HG03280 (cell line): Measurements from ENCODE around the gene MSX1.

ENCODE experiments used
- ATAC-seq: cut with Tn5 transposase; IDR thresholded peaks from one replicate; pipeline ENCODE4 v1.9.1; 2021; ENCODE audit warnings: mild to moderate bottlenecking, moderate library complexity; ENCODE audit not compliant: unreplicated experiment

Gene MSX1

DNA sequence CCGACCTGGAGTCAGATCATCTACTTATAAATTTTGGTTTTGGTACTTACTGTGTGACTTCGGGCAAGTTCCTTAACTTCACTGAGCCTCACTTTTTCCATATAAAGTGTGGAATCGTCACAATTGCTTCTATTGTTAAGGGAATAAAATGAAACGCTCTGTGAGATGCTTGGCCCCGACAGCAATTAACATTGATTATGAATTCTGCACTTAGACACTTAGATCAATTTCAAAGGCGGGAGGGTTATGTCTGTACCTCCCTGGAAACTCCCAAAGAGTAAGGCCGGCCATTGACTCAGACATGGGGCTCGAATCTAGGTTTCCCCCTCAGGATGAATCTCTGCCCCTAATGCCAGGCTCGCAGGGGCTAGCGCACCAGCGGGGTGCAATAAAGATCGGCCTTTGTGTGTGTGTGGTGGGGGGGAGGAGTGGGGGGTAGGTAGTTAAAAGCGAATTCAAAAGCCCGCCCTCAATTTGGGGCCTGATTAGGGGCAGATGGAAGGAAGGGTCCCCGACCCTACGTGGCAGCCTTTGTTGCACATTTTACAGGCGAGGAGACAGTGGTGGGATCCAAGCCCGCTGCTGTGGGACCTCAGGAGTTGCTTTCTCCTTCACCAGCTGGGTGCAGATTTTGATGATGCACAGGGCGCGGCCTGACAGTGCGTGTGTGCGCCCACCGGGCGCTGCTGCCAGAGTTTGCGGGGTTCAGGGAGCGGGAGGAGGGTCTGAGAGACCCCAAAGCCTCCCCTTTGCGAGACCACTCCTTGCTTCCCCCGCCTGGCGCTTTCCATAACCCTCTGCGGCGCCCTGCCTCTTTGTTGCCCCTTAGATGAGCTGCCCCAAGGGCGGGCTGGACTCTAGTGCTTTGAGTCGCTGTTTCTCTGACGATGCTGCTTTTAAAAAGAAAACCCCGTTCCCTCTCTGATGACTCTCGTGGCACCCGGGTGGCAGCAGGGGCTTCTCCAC lies 9.6 kb downstream of the MSX1 start:
- no peak for ATAC-seq

DNA sequence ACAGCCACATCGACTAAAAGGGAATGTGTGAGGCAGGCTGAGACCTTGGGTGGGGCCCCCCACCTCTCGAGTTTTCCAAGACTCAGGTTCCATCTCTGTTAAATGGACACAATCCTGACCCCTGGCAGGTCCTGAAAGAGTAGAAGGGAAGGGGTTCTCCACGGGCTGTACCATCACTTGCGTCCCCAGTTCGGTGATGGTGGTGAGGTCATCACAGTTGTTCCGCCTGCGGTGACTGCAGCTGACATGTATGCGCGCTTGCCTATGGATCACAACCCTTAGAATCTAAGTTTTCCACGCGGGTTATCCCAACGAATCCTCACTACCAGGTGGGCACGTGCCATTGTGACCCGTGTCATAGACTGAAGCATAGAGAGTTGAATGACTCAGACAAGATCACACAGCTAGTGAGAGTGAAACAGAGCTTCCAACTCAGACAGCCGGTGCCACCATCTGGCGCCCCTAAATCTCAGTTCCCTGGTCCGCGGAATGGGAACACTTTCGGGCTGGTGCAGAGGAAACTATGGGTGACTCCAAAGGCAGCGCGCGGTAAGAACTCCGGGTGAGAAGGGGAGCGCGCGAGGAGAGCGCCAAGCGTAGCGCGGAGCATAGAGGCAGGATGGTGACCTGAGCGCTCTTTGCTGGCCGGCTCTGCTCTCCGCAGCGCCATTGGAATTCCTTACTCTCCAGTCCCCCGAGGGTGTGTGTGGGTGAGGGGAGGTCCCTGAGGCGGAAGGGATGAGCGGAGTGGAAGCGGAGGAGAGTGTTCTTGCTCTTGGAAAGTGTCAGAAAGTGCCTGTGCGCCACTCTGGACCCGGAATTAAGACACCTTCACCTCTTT lies 10.5 kb downstream of the MSX1 start:
- ATAC-seq = no peak

DNA sequence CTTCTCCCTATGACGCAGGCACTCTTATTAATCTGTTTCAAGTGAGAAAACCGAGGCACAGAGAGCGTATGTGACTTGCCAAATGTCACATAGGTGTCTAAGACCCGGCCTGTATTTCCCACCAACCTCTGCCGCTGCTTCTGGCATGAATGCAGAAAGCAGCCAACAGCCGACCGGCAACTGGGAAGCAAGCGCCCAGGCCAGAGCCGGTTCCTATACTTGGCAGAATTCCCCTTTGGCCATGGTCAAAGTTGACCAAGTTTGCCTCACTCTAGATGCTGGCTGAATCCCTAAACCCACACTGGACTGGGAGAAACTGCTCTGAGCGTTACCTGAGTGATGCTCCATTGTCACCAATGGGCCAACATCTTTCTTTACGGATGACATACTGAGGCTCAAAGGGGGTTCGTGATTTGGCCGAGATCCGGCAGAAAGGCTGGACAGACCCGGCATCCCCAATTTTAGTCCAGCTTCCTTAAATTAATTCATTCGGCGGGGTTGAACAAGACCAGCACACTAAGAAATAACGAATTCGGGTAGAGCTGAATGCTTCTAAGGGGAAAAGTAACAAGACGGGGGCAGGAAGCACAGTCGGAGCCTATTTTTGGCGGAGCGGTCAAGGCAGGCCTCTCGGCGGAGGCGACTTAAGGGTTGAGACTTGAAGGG lies 11.2 kb downstream of the MSX1 start:
- ATAC-seq = no peak

DNA sequence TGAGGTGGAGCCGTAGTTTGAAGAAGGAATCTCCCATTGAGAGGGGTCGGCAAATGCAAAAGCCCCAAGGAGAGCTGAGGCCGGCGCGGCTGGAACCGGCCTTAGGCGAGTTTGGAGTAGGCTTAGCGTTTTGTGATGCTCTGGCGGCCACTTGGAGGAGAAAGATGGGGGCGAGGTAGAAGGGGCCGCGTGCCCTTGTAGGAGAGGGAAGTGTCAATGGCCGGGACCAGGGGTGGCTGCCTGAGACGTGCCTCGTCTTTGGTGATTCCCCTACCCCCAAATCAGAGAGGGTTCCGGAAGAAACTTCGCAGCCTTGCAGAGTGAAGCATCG lies 11.7 kb downstream of the MSX1 start:
- ATAC-seq = no peak

- ATAC-seq = no peak
These were observed 12.3 kb downstream of the MSX1 start for GRCh38 chr4:4871573-4872313.

GRCh38 chr4:4872314-4872903 lies 12.9 kb downstream of the MSX1 start:
- ATAC-seq = no peak

GRCh38 chr4:4873203-4873602 lies 13.7 kb downstream of the MSX1 start:
- no peak for ATAC-seq

DNA sequence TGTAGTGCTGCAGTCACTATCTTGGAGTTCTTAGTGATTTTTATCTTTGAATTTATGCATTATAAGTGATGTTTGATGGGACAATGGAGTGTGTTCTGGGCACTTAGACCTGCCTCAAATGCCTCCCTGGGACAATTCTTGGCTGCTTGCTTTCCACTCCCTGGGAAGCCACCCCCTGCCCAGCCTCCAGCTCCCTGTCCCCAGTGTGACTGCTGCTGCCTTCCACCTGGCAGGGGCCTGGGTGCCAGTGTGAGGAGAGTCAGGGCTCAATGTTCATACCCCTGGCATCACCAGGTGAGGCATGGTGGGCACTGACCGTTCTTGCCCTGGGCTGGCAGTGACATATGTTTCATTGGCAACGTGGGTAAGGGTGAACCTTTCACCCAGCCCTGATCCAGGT lies 14.8 kb downstream of the MSX1 start:
- ATAC-seq = no peak

DNA sequence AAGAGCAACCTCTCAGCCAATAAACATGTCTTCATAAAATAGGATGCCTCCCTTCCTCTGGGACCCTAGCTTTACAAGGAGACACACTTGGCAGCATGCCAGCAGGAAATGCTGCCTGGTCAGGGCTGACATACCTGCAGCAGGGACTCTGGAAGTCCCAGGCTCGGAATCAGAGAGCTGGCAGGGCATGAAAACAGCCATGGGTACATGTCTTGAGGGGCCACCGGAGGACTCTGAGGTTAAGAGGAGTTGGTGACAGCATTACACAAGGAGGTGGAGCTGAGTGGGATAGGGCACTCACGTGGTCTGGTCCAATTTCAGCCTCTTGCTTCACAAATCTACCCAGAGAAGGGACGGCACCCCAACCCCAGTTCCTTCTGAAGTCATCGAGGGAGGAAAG lies 15.7 kb downstream of the MSX1 start:
- no peak for ATAC-seq

DNA sequence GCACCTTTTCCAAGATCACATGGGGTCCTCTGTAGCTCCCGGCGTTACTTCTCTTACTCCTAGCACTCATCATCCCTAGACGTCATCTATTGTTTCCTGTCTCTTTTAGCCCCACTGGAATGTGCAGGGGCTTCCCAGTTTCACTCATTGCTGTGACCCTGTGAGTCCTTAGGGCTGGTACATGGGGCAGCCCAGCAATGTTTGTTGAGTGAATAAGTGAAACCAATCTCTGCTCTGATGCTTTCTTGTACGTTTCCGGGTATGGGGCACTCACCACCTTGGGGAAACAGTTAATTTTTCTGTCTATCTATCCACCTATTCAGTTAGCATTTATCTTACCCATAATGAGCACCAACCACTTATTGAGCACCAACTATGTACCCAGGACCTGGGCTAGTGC lies 16.1 kb downstream of the MSX1 start:
- no peak for ATAC-seq

DNA sequence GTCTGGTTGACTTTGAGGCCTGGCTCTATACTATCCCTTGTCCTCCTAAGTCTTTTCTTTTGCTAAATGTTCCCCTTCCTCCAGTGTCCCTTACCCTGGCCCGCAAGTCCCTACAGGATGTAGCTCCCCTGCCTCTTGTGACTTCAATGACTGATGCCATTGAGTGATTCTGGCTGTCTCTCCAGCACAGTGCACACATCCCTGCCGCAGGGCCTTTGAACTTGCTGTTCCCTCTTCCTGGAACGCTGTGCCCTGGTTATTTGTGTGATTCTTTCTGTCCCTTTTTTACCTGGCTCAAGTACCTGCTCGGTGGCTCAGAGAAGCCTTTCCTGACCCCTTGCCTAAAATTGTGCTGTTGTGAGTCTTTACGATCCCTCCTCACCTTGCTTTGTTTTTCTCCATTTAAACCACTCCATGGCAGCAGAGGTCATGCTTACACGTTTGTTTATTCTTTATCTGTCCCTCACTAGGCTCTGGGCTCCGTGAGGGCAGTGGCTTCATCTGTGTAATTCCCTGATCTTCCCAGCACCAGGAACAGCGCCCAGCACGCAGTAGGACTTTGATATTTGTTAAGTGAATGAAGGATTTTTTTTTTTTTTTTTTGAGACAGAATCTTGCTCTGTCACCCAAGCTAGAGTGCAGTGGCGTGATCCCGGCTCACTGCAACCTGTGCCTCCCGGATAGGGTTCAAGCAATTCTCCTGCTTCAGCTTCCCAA lies 17.6 kb downstream of the MSX1 start:
- no peak for ATAC-seq

- no peak for ATAC-seq
These were observed 21.0 kb downstream of the MSX1 start for GRCh38 chr4:4880492-4880891.

- ATAC-seq = no peak
These were observed 22.0 kb downstream of the MSX1 start for GRCh38 chr4:4881432-4881831.

DNA sequence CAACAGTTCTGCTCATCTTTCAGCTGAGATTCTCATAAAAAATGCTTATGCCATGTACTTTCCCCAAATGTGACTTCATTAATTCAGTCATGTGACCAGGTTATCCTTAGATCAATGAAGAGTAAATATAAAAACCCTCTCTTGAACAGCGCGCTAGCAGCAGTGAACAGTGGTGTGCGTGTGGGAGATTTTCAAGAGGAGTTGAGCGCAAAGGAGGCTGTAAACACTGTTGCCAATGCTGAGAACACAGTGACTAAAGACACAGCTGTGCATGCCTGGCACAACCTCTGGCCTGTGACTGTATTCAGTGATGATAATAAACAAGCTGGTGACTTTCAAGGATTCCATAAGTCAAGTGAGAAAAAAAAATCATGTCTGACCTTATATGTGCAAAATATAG lies 25.1 kb downstream of the MSX1 start:
- no peak for ATAC-seq

- no peak for ATAC-seq
These were observed 28.0 kb downstream of the MSX1 start for GRCh38 chr4:4887426-4887825.

- no peak for ATAC-seq
These were observed 29.2 kb downstream of the MSX1 start for GRCh38 chr4:4888695-4889094.

- no peak for ATAC-seq
These were observed 30.3 kb downstream of the MSX1 start for GRCh38 chr4:4889781-4890180.

- no peak for ATAC-seq
These were observed 31.2 kb downstream of the MSX1 start for GRCh38 chr4:4890574-4891255.

GRCh38 chr4:4893721-4894120 lies 34.3 kb downstream of the MSX1 start:
- ATAC-seq = no peak
